ENCODE data around the gene MCUB. TPM values are rescaled to one million over a fixed set of nuclear protein-coding genes. Genes with fewer than 3 reads are reported as not detected.

Gene MCUB
- total and polyA plus RNA-seq, 3 experiments from 2014 or later, result 68.7 to 159 (median 71.6) TPM

DNA sequence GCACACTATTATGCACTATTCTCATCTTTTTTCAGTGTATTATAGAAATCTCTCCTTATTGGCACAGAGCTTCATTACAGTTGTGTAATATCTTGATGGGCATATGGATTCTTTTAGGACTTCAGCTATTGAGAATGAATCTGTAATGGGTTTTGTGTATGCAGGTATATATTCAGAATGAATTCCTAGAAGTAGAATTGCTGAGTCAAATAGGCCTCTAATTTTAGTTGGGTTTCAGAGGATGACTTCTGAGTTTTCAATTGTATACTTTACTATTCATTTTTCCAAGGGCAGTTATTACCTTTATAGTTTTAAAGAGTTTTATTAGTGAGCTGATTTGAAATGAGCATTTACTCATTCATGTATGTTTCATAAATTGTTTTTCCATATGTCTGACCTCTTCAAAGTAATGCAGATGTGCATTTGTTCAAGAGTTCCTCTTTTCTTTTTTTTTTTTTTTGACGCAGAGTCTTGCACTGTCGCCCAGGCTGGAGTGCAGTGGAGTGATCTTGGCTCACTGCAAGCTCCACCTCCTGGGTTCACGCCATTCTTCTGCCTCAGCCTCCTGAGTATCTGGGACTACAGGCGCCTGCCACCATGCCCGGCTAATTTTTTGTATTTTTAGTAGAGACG is 123.7 kb downstream of the MCUB start:
- no peaks in the 10 kb centered on the region for H3K27me3 Mint-ChIP-seq
- peaks cover 10 to 37% (median 23%) of the 10 kb centered on the region in 3 donors for H3K4me1 Mint-ChIP-seq
- H3K27ac Mint-ChIP-seq, result peak overlapping the region in 3 of 8 donors; percentile 19 to 64 (median 45)
- Histone ChIP-seq H3K36me3 (ENCODE audit: insufficient read depth, low read length) (peaks cover 27% of the 10 kb centered on the region), H3K27ac (ENCODE audit: low read depth, low read length) (no peak overlapping the region), H3K4me3 (ENCODE audit: low read length) (no peak overlapping the region), H3K4me1 (ENCODE audit: insufficient read depth, low read length) (no peaks in the 10 kb centered on the region), H3K27me3 (ENCODE audit: insufficient read depth, low read length, poor library complexity, severe bottlenecking) (no peaks in the 10 kb centered on the region), H3K9me3 (ENCODE audit: low read length) (no peaks in the 10 kb centered on the region)
- CTCF ChIA-PET, result interaction anchor here (0.9 to 2.1 kb wide), 2 partner anchors 18 to 29 kb away, joined by 3 to 6 read pairs; no protein-coding TSS in a partner anchor
- no peaks in the 10 kb centered on the region for H3K9me3 Mint-ChIP-seq
- H3K36me3 Mint-ChIP-seq, result peaks cover 11 to 78% (median 29%) of the 10 kb centered on the region in 3 donors
- no peak for DNase-seq
- no peak overlapping the region for H3K4me3 Mint-ChIP-seq
- POLR2A ChIA-PET, result interaction anchor here (0.8 kb wide), 1 partner anchor 124 kb away, joined by 9 read pairs; the partner anchor contains the start of gene MCUB

DNA sequence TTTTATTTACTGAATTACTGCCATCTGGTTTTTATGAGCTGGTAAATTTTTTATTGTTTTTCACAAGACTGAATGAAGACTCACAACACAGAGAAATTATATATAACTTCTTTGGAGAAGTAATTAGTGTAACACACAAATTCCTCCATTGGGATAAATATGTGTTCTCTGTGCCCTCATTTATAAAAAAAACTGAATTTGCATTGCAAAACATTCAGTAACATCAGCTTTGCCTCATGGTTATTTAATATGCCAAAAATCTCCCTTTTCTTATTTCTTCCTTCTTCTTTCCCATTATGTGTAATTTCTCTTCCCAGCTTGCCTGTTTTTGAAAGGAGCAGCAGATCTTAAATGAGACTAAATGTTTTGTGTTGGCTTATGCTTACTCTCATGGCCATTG is 124.7 kb downstream of the MCUB start:
- Histone ChIP-seq H3K27me3 (ENCODE audit: insufficient read depth, low read length, poor library complexity, severe bottlenecking) (no peaks in the 10 kb centered on the region), H3K4me3 (ENCODE audit: low read length) (no peak overlapping the region), H3K9me3 (ENCODE audit: low read length) (no peaks in the 10 kb centered on the region), H3K36me3 (ENCODE audit: insufficient read depth, low read length) (peaks cover 27% of the 10 kb centered on the region), H3K4me1 (ENCODE audit: insufficient read depth, low read length) (no peaks in the 10 kb centered on the region), H3K27ac (ENCODE audit: low read depth, low read length) (no peak overlapping the region)
- no peak for DNase-seq
- CTCF ChIA-PET, result no interaction called here
- Mint-ChIP-seq H3K4me1 (peaks cover 10 to 37% (median 23%) of the 10 kb centered on the region in 3 donors), H3K36me3 (peaks cover 11 to 83% (median 25%) of the 10 kb centered on the region in 3 donors), H3K27me3 (no peaks in the 10 kb centered on the region), H3K9me3 (no peaks in the 10 kb centered on the region), H3K27ac (peak overlapping the region in 6 of 8 donors; percentile 0 to 75 (median 9)), H3K4me3 (no peak overlapping the region)
- POLR2A ChIA-PET, result interaction anchor here (0.7 kb wide), 1 partner anchor 125 kb away, joined by 3 read pairs; the partner anchor contains the start of gene MCUB

GRCh38 chr4:109690690-109691410 is 130.8 kb downstream of the MCUB start:
- ChIA-PET POLR2A (interaction anchor here (1.3 kb wide), 1 partner anchor 131 kb away, joined by 3 read pairs; the partner anchor contains the start of gene MCUB), CTCF (interaction anchor here (1.0 to 2.4 kb wide), 2 partner anchors 10 to 241 kb away, joined by 3 to 5 read pairs; no protein-coding TSS in a partner anchor)
- Mint-ChIP-seq H3K27ac (peak overlapping the region; percentile 55 to 96 (median 80)), H3K4me3 (peak overlapping the region in 6 of 7 donors; percentile 48 to 74 (median 60)), H3K27me3 (no peaks in the 10 kb centered on the region), H3K4me1 (peaks cover 29 to 40% (median 32%) of the 10 kb centered on the region in 3 donors), H3K9me3 (no peaks in the 10 kb centered on the region), H3K36me3 (peaks cover 0 to 66% (median 24%) of the 10 kb centered on the region in 3 donors)
- Histone ChIP-seq H3K4me1 (ENCODE audit: insufficient read depth, low read length) (peaks cover 19% of the 10 kb centered on the region), H3K36me3 (ENCODE audit: insufficient read depth, low read length) (peaks cover 14% of the 10 kb centered on the region), H3K27ac (ENCODE audit: low read depth, low read length) (no peak overlapping the region), H3K4me3 (ENCODE audit: low read length) (peak overlapping the region; percentile 23), H3K27me3 (ENCODE audit: insufficient read depth, low read length, poor library complexity, severe bottlenecking) (no peaks in the 10 kb centered on the region), H3K9me3 (ENCODE audit: low read length) (no peaks in the 10 kb centered on the region)
- DNase-seq, result peak in 2 of 5 donors; percentile 39 to 44

- Histone ChIP-seq H3K4me3 (ENCODE audit: low read length) (peak overlapping the region; percentile 23), H3K4me1 (ENCODE audit: insufficient read depth, low read length) (peaks cover 19% of the 10 kb centered on the region), H3K27me3 (ENCODE audit: insufficient read depth, low read length, poor library complexity, severe bottlenecking) (no peaks in the 10 kb centered on the region), H3K27ac (ENCODE audit: low read depth, low read length) (no peak overlapping the region), H3K36me3 (ENCODE audit: insufficient read depth, low read length) (peaks cover 12% of the 10 kb centered on the region), H3K9me3 (ENCODE audit: low read length) (no peaks in the 10 kb centered on the region)
- peaks cover 0 to 67% (median 24%) of the 10 kb centered on the region in 3 donors for H3K36me3 Mint-ChIP-seq
- ChIA-PET POLR2A (interaction anchor here (1.1 to 1.3 kb wide), 2 partner anchors 11 to 132 kb away, joined by 3 read pairs; partner anchors contain the start of gene MCUB), CTCF (interaction anchor here (2.4 kb wide), 1 partner anchor 9 kb away, joined by 5 read pairs; no protein-coding TSS in a partner anchor)
- peak overlapping the region in 6 of 7 donors; percentile 48 to 74 (median 60) for H3K4me3 Mint-ChIP-seq
- peak overlapping the region; percentile 55 to 96 (median 80) for H3K27ac Mint-ChIP-seq
- H3K27me3 Mint-ChIP-seq, result no peaks in the 10 kb centered on the region
- H3K4me1 Mint-ChIP-seq, result peaks cover 29 to 42% (median 32%) of the 10 kb centered on the region in 3 donors
- H3K9me3 Mint-ChIP-seq, result no peaks in the 10 kb centered on the region
- DNase-seq, result no peak
Measured at GRCh38 chr4:109691411-109691920, 131.4 kb downstream of the MCUB start.

GRCh38 chr4:109698656-109699055 is 138.6 kb downstream of the MCUB start:
- Histone ChIP-seq H3K27ac (ENCODE audit: low read depth, low read length) (no peak overlapping the region), H3K9me3 (ENCODE audit: low read length) (no peaks in the 10 kb centered on the region), H3K4me3 (ENCODE audit: low read length) (no peak overlapping the region), H3K36me3 (ENCODE audit: insufficient read depth, low read length) (peaks cover 4% of the 10 kb centered on the region), H3K27me3 (ENCODE audit: insufficient read depth, low read length, poor library complexity, severe bottlenecking) (no peaks in the 10 kb centered on the region), H3K4me1 (ENCODE audit: insufficient read depth, low read length) (peaks cover 19% of the 10 kb centered on the region)
- no peak for DNase-seq
- peaks cover 0 to 35% (median 12%) of the 10 kb centered on the region in 3 donors for H3K36me3 Mint-ChIP-seq
- peak overlapping the region in 4 of 8 donors; percentile 22 to 87 (median 57) for H3K27ac Mint-ChIP-seq
- peaks cover 37 to 48% (median 46%) of the 10 kb centered on the region in 3 donors for H3K4me1 Mint-ChIP-seq
- CTCF ChIA-PET, result interaction anchor here (1.6 kb wide), 1 partner anchor 265 kb away, joined by 4 read pairs; the partner anchor contains the start of gene SEC24B
- POLR2A ChIA-PET, result no interaction called here
- H3K4me3 Mint-ChIP-seq, result peak overlapping the region in 1 of 7 donors; percentile 62
- no peaks in the 10 kb centered on the region for H3K27me3 Mint-ChIP-seq
- no peaks in the 10 kb centered on the region for H3K9me3 Mint-ChIP-seq

- Mint-ChIP-seq H3K36me3 (peaks cover 0 to 26% (median 6%) of the 10 kb centered on the region in 3 donors), H3K4me1 (peaks cover 41 to 50% (median 50%) of the 10 kb centered on the region in 3 donors), H3K27ac (peak overlapping the region in 6 of 8 donors; percentile 9 to 66 (median 45)), H3K9me3 (no peaks in the 10 kb centered on the region), H3K27me3 (no peaks in the 10 kb centered on the region), H3K4me3 (no peak overlapping the region)
- Histone ChIP-seq H3K4me1 (ENCODE audit: insufficient read depth, low read length) (peaks cover 24% of the 10 kb centered on the region), H3K36me3 (ENCODE audit: insufficient read depth, low read length) (peaks cover 4% of the 10 kb centered on the region), H3K4me3 (ENCODE audit: low read length) (no peak overlapping the region), H3K27ac (ENCODE audit: low read depth, low read length) (no peak overlapping the region), H3K27me3 (ENCODE audit: insufficient read depth, low read length, poor library complexity, severe bottlenecking) (no peaks in the 10 kb centered on the region), H3K9me3 (ENCODE audit: low read length) (no peaks in the 10 kb centered on the region)
- no peak for DNase-seq
- ChIA-PET POLR2A (interaction anchor here (0.6 kb wide), 2 partner anchors 18 to 123 kb away, joined by 4 to 7 read pairs; no protein-coding TSS in a partner anchor), CTCF (interaction anchor here (0.8 to 1.4 kb wide), 3 partner anchors 9 to 140 kb away, joined by 3 to 5 read pairs (median 3); partner anchors contain the start of gene MCUB)
Measured at GRCh38 chr4:109699553-109700225, 139.6 kb downstream of the MCUB start.

Data from CD8-positive, alpha-beta memory T cell (primary cell).